Ectodermal cell (in vitro differentiated cells): ENCODE results near the gene MPPED1.

Experiments
- H3K27ac ChIP-seq: 2 replicates; pipeline ENCODE4 v1.7.0; 2013; ENCODE audit warnings: mild to moderate bottlenecking, low read depth, low read length; ENCODE audit not compliant: insufficient read depth, poor library complexity, severe bottlenecking
- H3K27me3 ChIP-seq: 2 replicates; pipeline ENCODE4 v1.7.0; 2013; ENCODE audit warnings: mild to moderate bottlenecking, low read length; ENCODE audit not compliant: insufficient read depth, control insufficient read depth, poor library complexity, severe bottlenecking
- H3K36me3 ChIP-seq: one replicate; pipeline ENCODE4 v1.7.0; 2013; ENCODE audit warnings: low read length; ENCODE audit not compliant: control insufficient read depth, insufficient read depth
- H3K4me1 ChIP-seq: one replicate; pipeline ENCODE4 v1.7.0; 2013; ENCODE audit warnings: low read length; ENCODE audit not compliant: control insufficient read depth, insufficient read depth
- H3K4me3 ChIP-seq: 2 replicates; pipeline ENCODE4 v1.7.0; 2013; ENCODE audit warnings: low read depth, low read length, control low read depth; ENCODE audit not compliant: insufficient read depth
- H3K9me3 ChIP-seq: 2 replicates; pipeline ENCODE4 v1.7.0; 2013; ENCODE audit warnings: mild to moderate bottlenecking, low read length, moderate library complexity; ENCODE audit not compliant: control insufficient read depth
- WGBS, 2 experiments: methylation state at CpG; one replicate each; pipeline ENCODE4 v1.1.7; 2013; ENCODE audit warnings: missing lambda C conversion rate in 2 of 2; 5-methylcytosine and 5-hydroxymethylcytosine counted together

Gene MPPED1

GRCh38 chr22:43474161-43475101, 62.6 kb downstream of the MPPED1 start:
- no peaks in the 10 kb centered on the region for H3K4me1 ChIP-seq
- H3K27me3 ChIP-seq, result no peaks in the 10 kb centered on the region
- 90% methylated on average over 28 of the region's 28 CpGs for WGBS, 2 experiments
- no peak overlapping the region for H3K4me3 ChIP-seq
- H3K27ac ChIP-seq, result no peak overlapping the region
- no peaks in the 10 kb centered on the region for H3K36me3 ChIP-seq
- H3K9me3 ChIP-seq, result no peaks in the 10 kb centered on the region

- H3K4me1 ChIP-seq, result no peaks in the 10 kb centered on the region
These were observed 63.8 kb downstream of the MPPED1 start for GRCh38 chr22:43475549-43476076.

GRCh38 chr22:43476341-43476740, 64.5 kb downstream of the MPPED1 start:
- no peaks in the 10 kb centered on the region for H3K36me3 ChIP-seq
- no peaks in the 10 kb centered on the region for H3K9me3 ChIP-seq

More at GRCh38 chr22:43475549-43476076, 63.8 kb downstream of the MPPED1 start:
- Histone ChIP-seq H3K9me3 (no peaks in the 10 kb centered on the region), H3K27me3 (no peaks in the 10 kb centered on the region), H3K27ac (no peak overlapping the region), H3K36me3 (no peaks in the 10 kb centered on the region), H3K4me3 (no peak overlapping the region)
- 89 to 97% methylated on average over 3 of the region's 3 CpGs for WGBS, 2 experiments

GRCh38 chr22:43476751-43477725, 65.2 kb downstream of the MPPED1 start:
- H3K27me3 ChIP-seq, result no peaks in the 10 kb centered on the region
- H3K36me3 ChIP-seq, result no peaks in the 10 kb centered on the region
- H3K9me3 ChIP-seq, result no peaks in the 10 kb centered on the region
- peaks cover 4% of the 10 kb centered on the region for H3K4me1 ChIP-seq
- no peak overlapping the region for H3K4me3 ChIP-seq
- H3K27ac ChIP-seq, result no peak overlapping the region
- 89 to 90% methylated on average over 14 of the region's 14 CpGs for WGBS, 2 experiments

More at GRCh38 chr22:43476341-43476740, 64.5 kb downstream of the MPPED1 start:
- Histone ChIP-seq H3K27me3 (no peaks in the 10 kb centered on the region), H3K27ac (no peak overlapping the region), H3K4me3 (no peak overlapping the region), H3K4me1 (no peaks in the 10 kb centered on the region)
- WGBS, 2 experiments, result 54 to 69% methylated on average over 5 of the region's 5 CpGs

GRCh38 chr22:43477966-43478365, 66.2 kb downstream of the MPPED1 start:
- H3K27ac ChIP-seq, result no peak overlapping the region
- H3K9me3 ChIP-seq, result no peaks in the 10 kb centered on the region
- peaks cover 4% of the 10 kb centered on the region for H3K4me1 ChIP-seq
- 97% methylated on average over 7 of the region's 7 CpGs for WGBS, 2 experiments
- no peaks in the 10 kb centered on the region for H3K27me3 ChIP-seq
- no peak overlapping the region for H3K4me3 ChIP-seq
- no peaks in the 10 kb centered on the region for H3K36me3 ChIP-seq

- H3K4me3 ChIP-seq, result no peak overlapping the region
- WGBS, 2 experiments, result 94 to 95% methylated on average over 21 of the region's 21 CpGs
- no peaks in the 10 kb centered on the region for H3K27me3 ChIP-seq
- H3K27ac ChIP-seq, result no peak overlapping the region
- H3K4me1 ChIP-seq, result peaks cover 4% of the 10 kb centered on the region
- H3K36me3 ChIP-seq, result no peaks in the 10 kb centered on the region
- H3K9me3 ChIP-seq, result no peaks in the 10 kb centered on the region
These were observed 66.9 kb downstream of the MPPED1 start for GRCh38 chr22:43478621-43479300.

- Histone ChIP-seq H3K9me3 (no peaks in the 10 kb centered on the region), H3K4me1 (peaks cover 4% of the 10 kb centered on the region), H3K27me3 (no peaks in the 10 kb centered on the region), H3K4me3 (no peak overlapping the region), H3K27ac (no peak overlapping the region), H3K36me3 (no peaks in the 10 kb centered on the region)
- 88 to 90% methylated on average over 7 of the region's 7 CpGs for WGBS, 2 experiments
These were observed 67.6 kb downstream of the MPPED1 start for GRCh38 chr22:43479301-43479950.

- no peaks in the 10 kb centered on the region for H3K27me3 ChIP-seq
- no peak overlapping the region for H3K27ac ChIP-seq
- no peaks in the 10 kb centered on the region for H3K36me3 ChIP-seq
- H3K9me3 ChIP-seq, result no peaks in the 10 kb centered on the region
- no peak overlapping the region for H3K4me3 ChIP-seq
- WGBS, 2 experiments, result 78 to 80% methylated on average over 7 of the region's 7 CpGs
- H3K4me1 ChIP-seq, result peaks cover 4% of the 10 kb centered on the region
These were observed 68.1 kb downstream of the MPPED1 start for GRCh38 chr22:43479962-43480361.

GRCh38 chr22:43481568-43482317, 69.9 kb downstream of the MPPED1 start:
- Histone ChIP-seq H3K4me1 (peaks cover 4% of the 10 kb centered on the region), H3K27me3 (no peaks in the 10 kb centered on the region), H3K9me3 (no peaks in the 10 kb centered on the region), H3K36me3 (no peaks in the 10 kb centered on the region), H3K4me3 (no peak overlapping the region), H3K27ac (no peak overlapping the region)
- 62% methylated on average over 18 of the region's 18 CpGs for WGBS, 2 experiments
